Measurements from ENCODE around the gene HAAO.

Gene HAAO

GRCh38 chr2:42754776-42755140, 37.6 kb downstream of the HAAO start:
- DNase-seq: no peak
- no peak overlapping the region for H3K4me3 ChIP-seq (ENCODE audit: low read depth, low read length)
- H3K9me3 ChIP-seq: no peaks in the 10 kb centered on the region
- H3K27me3 ChIP-seq: no peaks in the 10 kb centered on the region
- no peaks in the 10 kb centered on the region; the same call in 1 of the 2 replicates for H3K36me3 ChIP-seq
- TF ChIP-seq, protein P1, sequence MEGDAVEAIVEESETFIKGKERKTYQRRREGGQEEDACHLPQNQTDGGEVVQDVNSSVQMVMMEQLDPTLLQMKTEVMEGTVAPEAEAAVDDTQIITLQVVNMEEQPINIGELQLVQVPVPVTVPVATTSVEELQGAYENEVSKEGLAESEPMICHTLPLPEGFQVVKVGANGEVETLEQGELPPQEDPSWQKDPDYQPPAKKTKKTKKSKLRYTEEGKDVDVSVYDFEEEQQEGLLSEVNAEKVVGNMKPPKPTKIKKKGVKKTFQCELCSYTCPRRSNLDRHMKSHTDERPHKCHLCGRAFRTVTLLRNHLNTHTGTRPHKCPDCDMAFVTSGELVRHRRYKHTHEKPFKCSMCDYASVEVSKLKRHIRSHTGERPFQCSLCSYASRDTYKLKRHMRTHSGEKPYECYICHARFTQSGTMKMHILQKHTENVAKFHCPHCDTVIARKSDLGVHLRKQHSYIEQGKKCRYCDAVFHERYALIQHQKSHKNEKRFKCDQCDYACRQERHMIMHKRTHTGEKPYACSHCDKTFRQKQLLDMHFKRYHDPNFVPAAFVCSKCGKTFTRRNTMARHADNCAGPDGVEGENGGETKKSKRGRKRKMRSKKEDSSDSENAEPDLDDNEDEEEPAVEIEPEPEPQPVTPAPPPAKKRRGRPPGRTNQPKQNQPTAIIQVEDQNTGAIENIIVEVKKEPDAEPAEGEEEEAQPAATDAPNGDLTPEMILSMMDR (IDR thresholded peaks at IDR 0.05; ENCODE audit: low read depth, low read length): no peak
- H3K4me1 ChIP-seq: no peaks in the 10 kb centered on the region

DNA sequence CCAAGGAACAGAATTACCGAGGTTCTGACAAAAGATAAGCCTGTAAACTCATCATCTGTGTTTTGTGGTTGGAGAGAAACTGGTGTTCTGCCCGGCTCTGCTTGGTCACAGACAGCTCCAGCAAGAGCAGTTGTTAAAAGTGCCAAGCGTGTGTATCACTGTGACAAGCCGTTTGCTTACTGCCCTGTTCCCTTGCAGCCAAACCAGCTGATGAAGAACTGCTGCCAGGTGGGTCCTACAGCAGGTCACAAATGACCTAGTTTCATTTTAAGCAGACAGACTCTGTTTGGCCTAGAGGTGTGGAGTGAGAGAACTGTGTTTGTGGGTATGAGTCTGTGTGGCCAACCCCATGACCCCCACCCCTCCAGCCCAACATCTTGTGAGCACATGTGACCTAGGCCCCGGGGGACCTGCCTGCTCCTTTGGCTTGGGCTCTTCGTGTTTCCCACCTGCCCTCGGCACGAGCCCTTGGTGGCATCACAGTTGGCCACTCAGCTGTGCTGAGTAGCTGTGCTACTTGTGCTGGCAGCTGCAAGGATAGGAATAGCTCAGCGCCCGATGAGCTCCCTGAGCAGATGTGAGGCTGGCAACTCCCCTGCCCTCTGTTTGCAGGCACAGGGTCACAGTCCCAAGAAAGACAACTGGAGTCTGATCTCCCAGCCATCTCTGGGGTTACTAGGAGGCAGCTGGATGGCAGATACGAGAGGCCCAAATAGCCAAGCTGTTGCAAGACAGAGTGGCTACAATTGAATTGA, 38.2 kb downstream of the HAAO start:
- TF ChIP-seq, protein P1 (IDR thresholded peaks at IDR 0.05; ENCODE audit: low read depth, low read length): no peak
- Histone ChIP-seq H3K36me3 (no peaks in the 10 kb centered on the region; the same call in 1 of the 2 replicates), H3K4me3 (ENCODE audit: low read depth, low read length) (no peak overlapping the region), H3K27me3 (no peaks in the 10 kb centered on the region), H3K4me1 (no peaks in the 10 kb centered on the region), H3K9me3 (no peaks in the 10 kb centered on the region)
- DNase-seq: no peak

DNA sequence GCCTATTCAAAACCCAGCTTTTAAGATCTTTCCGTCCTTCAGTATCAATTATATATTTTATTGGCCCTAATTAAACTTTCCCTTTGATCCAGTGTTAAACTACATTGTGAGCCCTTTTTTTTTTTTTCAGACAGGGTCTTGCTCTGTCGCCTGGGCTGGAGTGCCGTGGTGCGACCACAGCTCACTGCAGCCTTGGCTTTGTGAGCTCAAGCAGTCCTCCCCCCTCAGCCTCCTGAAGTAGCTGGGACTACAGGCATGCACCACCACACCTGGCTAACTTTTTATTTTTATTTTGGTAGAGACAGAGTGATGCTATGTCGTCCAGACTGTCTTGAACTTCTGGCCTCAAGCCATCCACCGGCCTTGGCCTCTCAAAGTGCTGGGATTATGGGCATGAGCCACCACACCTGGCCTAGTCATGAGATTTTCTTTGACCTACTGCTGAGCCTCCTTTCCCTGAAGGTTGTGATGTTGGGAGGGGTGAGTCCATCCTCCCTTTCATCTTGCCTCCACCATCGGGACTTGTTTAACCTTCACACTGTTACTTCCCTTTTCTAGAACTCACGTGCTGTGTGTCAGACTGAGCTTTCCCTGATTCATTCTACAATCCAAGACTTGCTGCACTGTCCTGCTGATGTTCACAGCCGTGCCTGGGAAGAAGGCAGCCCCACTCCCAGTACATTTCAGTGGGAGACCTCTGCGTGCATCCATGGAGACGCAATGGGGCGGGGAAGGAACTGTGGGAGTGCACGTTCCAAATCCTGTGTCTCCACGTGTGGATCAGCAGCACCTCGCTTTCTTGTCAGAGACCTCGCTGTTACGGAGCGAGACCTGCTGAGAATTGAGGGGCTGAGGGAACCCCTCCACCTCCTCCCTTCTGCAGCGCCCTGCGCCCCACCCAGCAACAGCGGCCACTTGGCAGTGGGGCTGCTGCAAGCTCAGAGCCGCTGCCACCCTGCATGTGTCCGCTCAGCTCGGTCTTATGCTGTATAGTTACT, 39.3 kb downstream of the HAAO start:
- Histone ChIP-seq H3K9me3 (no peaks in the 10 kb centered on the region), H3K4me1 (no peaks in the 10 kb centered on the region), H3K36me3 (no peaks in the 10 kb centered on the region; the same call in 1 of the 2 replicates), H3K27me3 (no peaks in the 10 kb centered on the region), H3K4me3 (ENCODE audit: low read depth, low read length) (no peak overlapping the region)
- TF ChIP-seq, protein P1 (IDR thresholded peaks at IDR 0.05; ENCODE audit: low read depth, low read length): no peak
- no peak for DNase-seq

- no peak overlapping the region for H3K4me3 ChIP-seq (ENCODE audit: low read depth, low read length)
- H3K36me3 ChIP-seq: no peaks in the 10 kb centered on the region
- H3K4me1 ChIP-seq: no peaks in the 10 kb centered on the region
- H3K9me3 ChIP-seq: no peaks in the 10 kb centered on the region
- no peak for DNase-seq
- H3K27me3 ChIP-seq: no peaks in the 10 kb centered on the region
- TF ChIP-seq, protein P1 (IDR thresholded peaks at IDR 0.05; ENCODE audit: low read depth, low read length): no peak
These were observed 40.1 kb downstream of the HAAO start for GRCh38 chr2:42752314-42752713.

- Histone ChIP-seq H3K36me3 (no peaks in the 10 kb centered on the region), H3K9me3 (no peaks in the 10 kb centered on the region)
These were observed 43.5 kb downstream of the HAAO start for GRCh38 chr2:42748840-42749239.

More at GRCh38 chr2:42748840-42749239, 43.5 kb downstream of the HAAO start:
- DNase-seq: no peak
- Histone ChIP-seq H3K4me3 (ENCODE audit: low read depth, low read length) (no peak overlapping the region), H3K27me3 (no peaks in the 10 kb centered on the region), H3K4me1 (no peaks in the 10 kb centered on the region)
- TF ChIP-seq, protein P1 (IDR thresholded peaks at IDR 0.05; ENCODE audit: low read depth, low read length): no peak
